GM12878 (cell line): ENCODE results near the gene SYMPK. TPM values are rescaled to one million over a fixed set of nuclear protein-coding genes. Genes with fewer than 3 reads are reported as not detected.

Experiments
- BACH1 ChIP-seq: fragments of 450-650 bp; IDR thresholded peaks from 2 replicates; pipeline ENCODE4 v1.6.1; 2017; ENCODE audit warnings: mild to moderate bottlenecking, borderline replicate concordance
- BRCA1 ChIP-seq: IDR thresholded peaks from 2 replicates; pipeline ENCODE4 v1.6.1; 2011; ENCODE audit warnings: low read depth, low read length, improper control_type of control experiment
- CBX5 ChIP-seq: sonication (generic); IDR thresholded peaks from 2 replicates; pipeline ENCODE4 v1.6.1; 2016; ENCODE audit warnings: low read depth, moderate library complexity, mild to moderate bottlenecking, inconsistent platforms
- ESRRA ChIP-seq: IDR thresholded peaks from 2 replicates; pipeline ENCODE4 v1.6.1; 2012; ENCODE audit warnings: mild to moderate bottlenecking, low read length, improper control_type of control experiment
- EZH2 ChIP-seq: IDR thresholded peaks from 2 replicates; pipeline ENCODE4 v1.6.1; 2012; ENCODE audit warnings: low read depth, mild to moderate bottlenecking, control low read depth, inconsistent platforms, low read length, borderline replicate concordance; ENCODE audit not compliant: control insufficient read depth
- HDAC2 ChIP-seq: fragments of 200-600 bp; sonication (generic); IDR thresholded peaks from 2 replicates; pipeline ENCODE4 v1.6.1; 2017
- HDGF ChIP-seq: fragments of 450-650 bp; IDR thresholded peaks from 2 replicates; pipeline ENCODE4 v1.6.1; 2016; ENCODE audit warnings: antibody characterized with exemption
- IKZF2 ChIP-seq, 2 experiments: fragments of 450-650 bp; IDR thresholded peaks; 2 replicates each; pipeline ENCODE4 v1.6.1; 2017; ENCODE audit warnings: mild to moderate bottlenecking in 2 of 2, moderate library complexity in 2 of 2
- MEF2B ChIP-seq: fragments of 450-650 bp; IDR thresholded peaks from 2 replicates; pipeline ENCODE4 v1.6.1; 2018; ENCODE audit warnings: mild to moderate bottlenecking, moderate library complexity; ENCODE audit not compliant: partially characterized antibody, poor library complexity, severe bottlenecking
- MLLT1 ChIP-seq: fragments of 450-650 bp; IDR thresholded peaks from 2 replicates; pipeline ENCODE4 v1.6.1; 2016; ENCODE audit warnings: mild to moderate bottlenecking
- MXI1 ChIP-seq: fragments of 150-350 bp; IDR thresholded peaks from 2 replicates; pipeline ENCODE4 v1.6.1; 2011; ENCODE audit warnings: low read depth, mild to moderate bottlenecking, inconsistent platforms, low read length, improper control_type of control experiment
- MYC ChIP-seq: IDR thresholded peaks from 2 replicates; pipeline ENCODE4 v1.6.1; 2011; ENCODE audit warnings: mild to moderate bottlenecking, low read length, moderate library complexity, inconsistent platforms; ENCODE audit not compliant: insufficient read depth, insufficient replicate concordance, insufficient read length, severe bottlenecking
- NKRF ChIP-seq: fragments of 450-650 bp; conservative IDR thresholded peaks from 2 replicates; pipeline ENCODE4 v1.6.1; 2017; ENCODE audit warnings: mild to moderate bottlenecking, moderate library complexity
- POLR2AphosphoS2 ChIP-seq: IDR thresholded peaks from 2 replicates; pipeline ENCODE4 v1.6.1; 2011; ENCODE audit warnings: low read depth, mild to moderate bottlenecking, low read length, improper control_type of control experiment, moderate library complexity
- RAD21 ChIP-seq: IDR thresholded peaks from 2 replicates; pipeline ENCODE4 v1.6.1; 2011; ENCODE audit warnings: mild to moderate bottlenecking, low read depth, low read length, moderate library complexity; ENCODE audit not compliant: insufficient read depth
- RB1 ChIP-seq: fragments of 450-650 bp; formaldehyde crosslinking; IDR thresholded peaks from 2 replicates; pipeline ENCODE4 v1.6.1; 2017; ENCODE audit warnings: mild to moderate bottlenecking, borderline replicate concordance
- TCF3 ChIP-seq: IDR thresholded peaks from 2 replicates; pipeline ENCODE4 v1.6.1; 2012; ENCODE audit warnings: low read depth, mild to moderate bottlenecking, low read length, borderline replicate concordance; ENCODE audit not compliant: insufficient read depth
- USF2 ChIP-seq: IDR thresholded peaks from 2 replicates; pipeline ENCODE4 v1.6.1; 2011; ENCODE audit warnings: low read depth, low read length, improper control_type of control experiment, borderline replicate concordance
- ZBTB40 ChIP-seq: fragments of 450-650 bp; IDR thresholded peaks from 2 replicates; pipeline ENCODE4 v1.6.1; 2016; ENCODE audit warnings: mild to moderate bottlenecking, moderate library complexity, borderline replicate concordance
- ZNF217 ChIP-seq: fragments of 450-650 bp; IDR thresholded peaks from 2 replicates; pipeline ENCODE4 v1.6.1; 2017; ENCODE audit warnings: antibody characterized with exemption, mild to moderate bottlenecking
- ZNF24 ChIP-seq: fragments of 450-650 bp; IDR thresholded peaks from 2 replicates; pipeline ENCODE4 v1.6.1; 2017; ENCODE audit warnings: antibody characterized with exemption, mild to moderate bottlenecking
- polyA plus RNA-seq, 11 experiments: library from polyadenylated mRNA; depleted of rRNA in 4 of 11; unstranded in 6 of 11; stranded (reverse) in 5 of 11; fragments of >200 nt; fragmentation: Nextera tagmentation in 4 of 11; fragmentation: Illumina TruSeq in 1 of 11; extraction: Ambion mirVana in 4 of 11; extraction: Trizol in 1 of 11; gene quantifications; 1 replicate in 1 of 11; 2 replicates in 10 of 11; pipeline versions ENCODE4 v1.2.1 to v1.2.3, GENCODE V29; 2011 to 2016; ENCODE audit warnings: inconsistent platforms in 2 of 11, missing spikeins in 2 of 11, low read depth in 1 of 11
- total RNA-seq, 4 experiments: library from RNA; depleted of rRNA in 3 of 4; stranded (reverse); fragments of >200 nt in 3 of 4; fragmentation: Illumina TruSeq in 1 of 4; extraction: Trizol in 1 of 4; gene quantifications; 2 replicates each; pipeline versions ENCODE4 v1.2.1 to v1.2.3, GENCODE V29; 2013 to 2021

The SYMPK gene
- total and polyA plus RNA-seq, 10 of the 15 experiments (the other 5 are each of a cell fraction or from before 2014, with no cell fraction given), result 0.49 to 109 (median 42.5) TPM

GRCh38 chr19:45863840-45864628 lies 1.1 kb upstream of the SYMPK start, which contains the start of gene FOXA3 (continued):
- TF ChIP-seq MXI1, result peak; percentile 68
- TF ChIP-seq CBX5, result no peak
- no peak for TF ChIP-seq USF2
- TF ChIP-seq ESRRA, result no peak
- no peak for TF ChIP-seq NKRF
- 0 out of 2 replicates have a peak, but pooled peaks have one; percentile 38 for TF ChIP-seq TCF3
- 0 out of 2 replicates have a peak, but pooled peaks have one; percentile 26 for TF ChIP-seq ZNF24
- no peak for TF ChIP-seq ZNF217
- no peak for TF ChIP-seq ZBTB40
- peak; percentile 41; the same call in 1 of the 2 replicates for TF ChIP-seq RB1
- no peak for TF ChIP-seq MYC
- no peak for TF ChIP-seq MLLT1
- TF ChIP-seq MEF2B, result peak; percentile 18
- TF ChIP-seq BRCA1, result no peak
- TF ChIP-seq BACH1, result peak; percentile 47; the same call in 1 of the 2 replicates
- no peak for TF ChIP-seq IKZF2 (IDR thresholded peaks at IDR 0.05)
- peak; percentile 70; the same call in 1 of the 2 replicates for TF ChIP-seq HDAC2
- TF ChIP-seq EZH2, result no peak
- TF ChIP-seq RAD21, result peak; percentile 77
- no peak for TF ChIP-seq HDGF
- no peak for TF ChIP-seq POLR2AphosphoS2
